Pancreas (tissue), 10 donors: ENCODE measurements around the gene TCF7L2. TPM values are rescaled to one million over a fixed set of nuclear protein-coding genes. Genes with fewer than 3 reads are reported as not detected.

Experiments
- ATAC-seq, 4 donors: fragments of 200-7000 bp; cut with Tn5 transposase; one replicate each; pipeline versions ENCODE4 v1.8.0 to v1.9.1; 2020; ENCODE audit warnings: mild to moderate bottlenecking in 4 of 4, moderate library complexity in 4 of 4
- DNase-seq, 6 donors: peaks; one replicate each; pipeline ENCODE4 v3.0.0-alpha.2; 2020
- FAIRE-seq: peaks from 2 replicates; lab custom pipeline; 2012; peaks lifted over from hg19 to GRCh38; lab: Jason Lieb, UNC
- H3K27ac ChIP-seq, 4 donors: fragments of 200-600 bp; sonication (generic); 1 replicate in 3 of 4; 2 replicates in 1 of 4; pipeline versions ENCODE4 v1.5.0 to v1.8.0; 2020
- H3K27me3 ChIP-seq, 4 donors: fragments of 200-600 bp; one replicate each; pipeline ENCODE4 v1.8.0; 2021
- H3K36me3 ChIP-seq, 3 donors: fragments of 200-600 bp; sonication (generic) in 1 of 3; one replicate each; pipeline versions ENCODE4 v1.5.0 to v1.8.0; 2020 to 2021
- H3K4me1 ChIP-seq, 3 donors: fragments of 200-600 bp; one replicate each; pipeline ENCODE4 v1.8.0; 2021
- H3K4me3 ChIP-seq, 4 donors: fragments of 200-600 bp; sonication (generic) in 2 of 4; one replicate each; pipeline versions ENCODE4 v1.5.0 to v1.8.0; 2020 to 2021
- H3K9me3 ChIP-seq, 4 donors: fragments of 200-600 bp; one replicate each; pipeline ENCODE4 v1.8.0; 2021
- CTCF ChIP-seq, 4 donors: fragments of 200-600 bp; sonication (generic) in 3 of 4; IDR thresholded peaks; one replicate each; pipeline versions ENCODE4 v1.5.0 to v1.8.0; 2021; ENCODE audit warnings: antibody characterized with exemption in 4 of 4
- WGBS, 2 donors: extraction: QIAGEN DNeasy Blood & Tissue Kit; methylation state at CpG; one replicate each; pipeline ENCODE4 v1.1.7; 2013; 5-methylcytosine and 5-hydroxymethylcytosine counted together
- intact Hi-C, 3 donors: fragments of 100-400 bp; cut with DNase I; formaldehyde crosslinking; loops; one replicate each; pipeline versions ENCODE4 v1.11.1 to v1.14.2; 2022
- polyA plus RNA-seq, 2 donors: library from polyadenylated mRNA; stranded (reverse); fragments of 200-250 nt; gene quantifications; one replicate each; pipeline ENCODE4 v1.2.3, GENCODE V29; 2013
- total RNA-seq, 6 donors: library from RNA; stranded (reverse); fragmentation: NEBNext Ultra II Directional in 4 of 6; extraction: Animal tissue kit (Norgen Biotek cat#: 25700) in 4 of 6; gene quantifications; one replicate each; pipeline versions ENCODE4 v1.2.1 to v1.2.4, GENCODE V29; 2021 to 2023
- donor health status: healthy with polysubstance abuse.
- donor health status: DM: no; HTN: no; CAD: no; lungs with moderate emphysema.
- donor health status: DM: no; HTN: no; CAD: no.
- donor health status: control.
- donor health status: control.
- donor health status: Bipolar disorder and iron deficiency.
- donor health status: DM: yes; HTN: yes; CAD: no.
- donor health status: DM: no; HTN: no; CAD: no.
- donor health status: DM: no; HTN: no; CAD: no.
- donor health status: DM: yes; HTN: yes; CAD: no.

The TCF7L2 gene
- total and polyA plus RNA-seq, 8 donors, result 7.9 to 22.3 (median 11.6) TPM

GRCh38 chr10:113022265-113022664, 72.2 kb downstream of the TCF7L2 start:
- ATAC-seq (no peak), FAIRE-seq (no peak), DNase-seq (no peak)
- Histone ChIP-seq H3K27me3 (no peaks in the 10 kb centered on the region), H3K4me1 (peaks cover 18 to 40% (median 36%) of the 10 kb centered on the region in 3 donors), H3K9me3 (no peaks in the 10 kb centered on the region), H3K4me3 (no peak overlapping the region), H3K36me3 (no peaks in the 10 kb centered on the region), H3K27ac (no peak overlapping the region)
- 89 to 91% methylated on average over 7 of the region's 7 CpGs for WGBS, 2 donors
- no peak for TF ChIP-seq CTCF (IDR thresholded peaks at IDR 0.05)
- intact Hi-C loops, result no loop called here

- WGBS, 2 donors, result 74 to 82% methylated on average over 6 of the region's 6 CpGs
- intact Hi-C loops, result no loop called here
- ATAC-seq (no peak), DNase-seq (no peak), FAIRE-seq (no peak)
- Histone ChIP-seq H3K9me3 (no peaks in the 10 kb centered on the region), H3K36me3 (no peaks in the 10 kb centered on the region), H3K27me3 (no peaks in the 10 kb centered on the region), H3K4me1 (peaks cover 18 to 46% (median 34%) of the 10 kb centered on the region in 3 donors), H3K4me3 (no peak overlapping the region), H3K27ac (no peak overlapping the region)
- no peak for TF ChIP-seq CTCF (IDR thresholded peaks at IDR 0.05)
Observed at GRCh38 chr10:113023017-113023416, 73.0 kb downstream of the TCF7L2 start.

GRCh38 chr10:113024930-113025329, 74.9 kb downstream of the TCF7L2 start:
- Histone ChIP-seq H3K4me1 (peaks cover 9 to 31% (median 17%) of the 10 kb centered on the region in 3 donors), H3K27me3 (no peaks in the 10 kb centered on the region), H3K36me3 (no peaks in the 10 kb centered on the region), H3K4me3 (no peak overlapping the region), H3K27ac (no peak overlapping the region), H3K9me3 (no peaks in the 10 kb centered on the region)
- 97 to 98% methylated on average over 6 of the region's 6 CpGs for WGBS, 2 donors
- TF ChIP-seq CTCF (IDR thresholded peaks at IDR 0.05), result no peak
- FAIRE-seq (no peak), DNase-seq (no peak), ATAC-seq (no peak)
- intact Hi-C loops, result no loop called here

- H3K36me3 ChIP-seq, result no peaks in the 10 kb centered on the region
- no peaks in the 10 kb centered on the region for H3K27me3 ChIP-seq
- peaks cover 4 to 26% (median 11%) of the 10 kb centered on the region in 3 donors for H3K4me1 ChIP-seq
- no peak overlapping the region for H3K4me3 ChIP-seq
- FAIRE-seq, result no peak
- no peak for DNase-seq
- H3K9me3 ChIP-seq, result no peaks in the 10 kb centered on the region
- no peak for ATAC-seq
- TF ChIP-seq CTCF (IDR thresholded peaks at IDR 0.05), result no peak
- intact Hi-C loops, result no loop called here
- 96 to 97% methylated on average over 6 of the region's 6 CpGs for WGBS, 2 donors
- no peak overlapping the region for H3K27ac ChIP-seq
Observed at GRCh38 chr10:113025487-113025886, 75.4 kb downstream of the TCF7L2 start.

- Histone ChIP-seq H3K27ac (no peak overlapping the region), H3K27me3 (no peaks in the 10 kb centered on the region), H3K9me3 (no peaks in the 10 kb centered on the region), H3K36me3 (no peaks in the 10 kb centered on the region), H3K4me1 (peaks cover 0 to 15% (median 0%) of the 10 kb centered on the region in 3 donors), H3K4me3 (no peak overlapping the region)
- DNase-seq, result no peak
- 54% methylated on average over 4 of the region's 4 CpGs for WGBS, 2 donors
- ATAC-seq, result peak in 2 of 4 donors; percentile 17 to 37
- no peak for TF ChIP-seq CTCF (IDR thresholded peaks at IDR 0.05)
- FAIRE-seq, result no peak
- intact Hi-C loops, result no loop called here
Observed at GRCh38 chr10:113026679-113027078, 76.6 kb downstream of the TCF7L2 start.
